ENCODE measurements around the gene MACROH2A1.

MACROH2A1 gene

GRCh38 chr5:135422419-135422818, 23.4 kb upstream of the MACROH2A1 start:
- TF ChIP-seq CTCF (IDR thresholded peaks at IDR 0.05; ENCODE audit: low read depth, low read length, missing control alignments), result no peak
- no peak for DNase-seq (ENCODE audit: low read depth)
- H3K4me3 ChIP-seq (ENCODE audit: low read depth, low read length), result no peak overlapping the region
- in situ Hi-C loops (cut with HindIII; ENCODE audit: low sequenced_read_pairs), result no loop called here

- no peak for TF ChIP-seq CTCF (IDR thresholded peaks at IDR 0.05; ENCODE audit: low read depth, low read length, missing control alignments)
- no peak overlapping the region for H3K4me3 ChIP-seq (ENCODE audit: low read depth, low read length)
- in situ Hi-C loops (cut with HindIII; ENCODE audit: low sequenced_read_pairs), result no loop called here
- DNase-seq (ENCODE audit: low read depth), result no peak
Measured at GRCh38 chr5:135417083-135417482, 18.1 kb upstream of the MACROH2A1 start.

- TF ChIP-seq CTCF (IDR thresholded peaks at IDR 0.05; ENCODE audit: low read depth, low read length, missing control alignments), result no peak
- H3K4me3 ChIP-seq (ENCODE audit: low read depth, low read length), result no peak overlapping the region
- DNase-seq (ENCODE audit: low read depth), result no peak
- in situ Hi-C loops (cut with HindIII; ENCODE audit: low sequenced_read_pairs), result no loop called here
Measured at GRCh38 chr5:135405082-135405481, 6.1 kb upstream of the MACROH2A1 start.

GRCh38 chr5:135402031-135402430, 3.0 kb upstream of the MACROH2A1 start:
- no peak for DNase-seq (ENCODE audit: low read depth)
- in situ Hi-C loops (cut with HindIII; ENCODE audit: low sequenced_read_pairs), result no loop called here
- no peak for TF ChIP-seq CTCF (IDR thresholded peaks at IDR 0.05; ENCODE audit: low read depth, low read length, missing control alignments)

GRCh38 chr5:135400866-135401265, 1.8 kb upstream of the MACROH2A1 start:
- DNase-seq (ENCODE audit: low read depth), result no peak
- H3K4me3 ChIP-seq (ENCODE audit: low read depth, low read length), result no peak overlapping the region
- TF ChIP-seq CTCF (IDR thresholded peaks at IDR 0.05; ENCODE audit: low read depth, low read length, missing control alignments), result no peak
- in situ Hi-C loops (cut with HindIII; ENCODE audit: low sequenced_read_pairs), result no loop called here

More at GRCh38 chr5:135402031-135402430, 3.0 kb upstream of the MACROH2A1 start:
- no peak overlapping the region for H3K4me3 ChIP-seq (ENCODE audit: low read depth, low read length)

- in situ Hi-C loops (cut with HindIII; ENCODE audit: low sequenced_read_pairs), result no loop called here
- TF ChIP-seq CTCF (IDR thresholded peaks at IDR 0.05; ENCODE audit: low read depth, low read length, missing control alignments), result no peak
- DNase-seq (ENCODE audit: low read depth), result no peak
- peak overlapping the region; percentile 79 for H3K4me3 ChIP-seq (ENCODE audit: low read depth, low read length)
Measured at GRCh38 chr5:135399794-135400542, 937 bp upstream of the MACROH2A1 start.
